DOHH2 (cell line): ENCODE results near the gene TSNAX.

Experiments used
- EZH2phosphoT487 ChIP-seq: fragments of 200-600 bp; sonication (generic); IDR thresholded peaks from 2 replicates; pipeline ENCODE4 v1.6.1; 2017; ENCODE audit warnings: borderline replicate concordance, mild to moderate bottlenecking, antibody characterized with exemption, low read length, moderate library complexity, mixed read lengths
- TF ChIP-seq, protein P1 (sequence below): fragments of 200-600 bp; sonication (generic); IDR thresholded peaks from one replicate; pipeline ENCODE4 v1.5.1; 2014; ENCODE audit warnings: antibody characterized with exemption, mild to moderate bottlenecking, low read depth, low read length; ENCODE audit not compliant: poor library complexity, severe bottlenecking

DNA sequence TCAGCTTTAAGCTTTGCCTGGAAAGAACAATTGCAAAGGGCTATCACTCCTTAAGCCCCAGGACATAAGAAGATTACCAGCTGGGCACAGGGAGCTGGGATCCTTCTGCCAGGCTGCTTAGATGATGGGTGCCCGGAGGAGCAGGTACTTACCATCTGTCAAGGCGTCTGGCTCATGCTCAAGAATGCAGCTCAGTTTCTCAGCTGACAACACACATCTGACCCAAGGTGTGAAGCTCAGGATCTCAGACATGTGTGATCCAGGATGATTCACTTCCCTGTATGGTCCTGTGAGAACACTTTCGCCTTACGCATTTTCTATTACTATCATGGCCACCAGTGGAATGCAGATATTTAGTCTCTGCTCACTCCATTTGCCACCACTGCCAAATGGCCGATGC lies 83.4 kb downstream of the TSNAX start:
- TF ChIP-seq, protein P1, sequence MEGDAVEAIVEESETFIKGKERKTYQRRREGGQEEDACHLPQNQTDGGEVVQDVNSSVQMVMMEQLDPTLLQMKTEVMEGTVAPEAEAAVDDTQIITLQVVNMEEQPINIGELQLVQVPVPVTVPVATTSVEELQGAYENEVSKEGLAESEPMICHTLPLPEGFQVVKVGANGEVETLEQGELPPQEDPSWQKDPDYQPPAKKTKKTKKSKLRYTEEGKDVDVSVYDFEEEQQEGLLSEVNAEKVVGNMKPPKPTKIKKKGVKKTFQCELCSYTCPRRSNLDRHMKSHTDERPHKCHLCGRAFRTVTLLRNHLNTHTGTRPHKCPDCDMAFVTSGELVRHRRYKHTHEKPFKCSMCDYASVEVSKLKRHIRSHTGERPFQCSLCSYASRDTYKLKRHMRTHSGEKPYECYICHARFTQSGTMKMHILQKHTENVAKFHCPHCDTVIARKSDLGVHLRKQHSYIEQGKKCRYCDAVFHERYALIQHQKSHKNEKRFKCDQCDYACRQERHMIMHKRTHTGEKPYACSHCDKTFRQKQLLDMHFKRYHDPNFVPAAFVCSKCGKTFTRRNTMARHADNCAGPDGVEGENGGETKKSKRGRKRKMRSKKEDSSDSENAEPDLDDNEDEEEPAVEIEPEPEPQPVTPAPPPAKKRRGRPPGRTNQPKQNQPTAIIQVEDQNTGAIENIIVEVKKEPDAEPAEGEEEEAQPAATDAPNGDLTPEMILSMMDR: no peak
- TF ChIP-seq EZH2phosphoT487: no peak
